IMR-90 (cell line): ENCODE measurements around the gene PLA2G1B.

Source experiments
- CTCF ChIP-seq: conservative IDR thresholded peaks from 2 replicates; pipeline ENCODE4 v1.5.1; 2012; ENCODE audit warnings: mild to moderate bottlenecking, low read depth, low read length, improper control_type of control experiment
- MAZ ChIP-seq: IDR thresholded peaks from 2 replicates; pipeline ENCODE4 v1.6.1; 2012; ENCODE audit warnings: low read depth, mild to moderate bottlenecking, low read length, improper control_type of control experiment, moderate library complexity, borderline replicate concordance
- NFE2L2 ChIP-seq: fragments of 150-350 bp; IDR thresholded peaks from 2 replicates; pipeline ENCODE4 v1.6.1; 2016; ENCODE audit warnings: low read depth, mild to moderate bottlenecking, low read length
- POLR2A ChIP-seq: IDR thresholded peaks from 2 replicates; pipeline ENCODE4 v1.6.1; 2012; ENCODE audit warnings: mild to moderate bottlenecking, low read depth, low read length
- RCOR1 ChIP-seq: IDR thresholded peaks from 2 replicates; pipeline ENCODE4 v1.6.1; 2012; ENCODE audit warnings: mild to moderate bottlenecking, low read length, improper control_type of control experiment; ENCODE audit not compliant: insufficient replicate concordance
- RFX5 ChIP-seq: IDR thresholded peaks from 2 replicates; pipeline ENCODE4 v1.8.0; 2012; ENCODE audit warnings: low read depth, mild to moderate bottlenecking, low read length, moderate library complexity
- SMC3 ChIP-seq: fragments of 150-350 bp; IDR thresholded peaks from 2 replicates; pipeline ENCODE4 v1.6.1; 2016; ENCODE audit warnings: low read depth, mild to moderate bottlenecking, antibody characterized with exemption, low read length, moderate library complexity

GRCh38 chr12:120376934-120377572 lies 49.5 kb upstream of the PLA2G1B start:
- no peak for TF ChIP-seq RFX5
- TF ChIP-seq CTCF = no peak
- no peak for TF ChIP-seq NFE2L2
- no peak for TF ChIP-seq POLR2A
- no peak for TF ChIP-seq SMC3
- no peak for TF ChIP-seq MAZ
- no peak for TF ChIP-seq RCOR1
